Testis (tissue), 3 donors: ENCODE results near the gene ZNF45. TPM values are rescaled to one million over a fixed set of nuclear protein-coding genes. Genes with fewer than 3 reads are reported as not detected.

Experiments used
- DNase-seq: peaks from one replicate; pipeline ENCODE4 v3.0.0-alpha.2; 2019
- H3K27ac ChIP-seq, 2 donors: fragments of 200-600 bp; sonication (generic); one replicate each; pipeline ENCODE4 v1.5.1; 2019
- H3K27me3 ChIP-seq: fragments of 200-600 bp; sonication (generic); one replicate; pipeline ENCODE4 v1.5.1; 2019
- H3K36me3 ChIP-seq: fragments of 200-600 bp; sonication (generic); one replicate; pipeline ENCODE4 v1.5.1; 2017; ENCODE audit warnings: low read depth; ENCODE audit errors: missing control alignments
- H3K4me1 ChIP-seq: fragments of 200-600 bp; sonication (generic); one replicate; pipeline ENCODE4 v1.5.1; 2019
- H3K4me3 ChIP-seq, 2 donors: fragments of 200-600 bp; sonication (generic); one replicate each; pipeline ENCODE4 v1.5.1; 2017 to 2019
- H3K9me3 ChIP-seq: fragments of 200-600 bp; sonication (generic); one replicate; pipeline ENCODE4 v1.5.1; 2017
- CTCF ChIP-seq, 3 experiments: fragments of 450-650 bp in 2 of 3; fragments of 200-600 bp in 1 of 3; sonication (generic) in 1 of 3; IDR thresholded peaks; one replicate each; pipeline ENCODE4 v1.5.1; 2016 to 2019; ENCODE audit warnings: antibody characterized with exemption in 3 of 3, mild to moderate bottlenecking in 2 of 3, moderate library complexity in 1 of 3
- POLR2A ChIP-seq: fragments of 450-650 bp; IDR thresholded peaks from one replicate; pipeline ENCODE4 v1.6.1; 2017; ENCODE audit warnings: antibody characterized with exemption, mild to moderate bottlenecking, moderate library complexity
- WGBS, 2 donors: methylation state at CpG; one replicate each; pipeline ENCODE4 v1.1.5; 2018; 5-methylcytosine and 5-hydroxymethylcytosine counted together
- intact Hi-C: fragments of 100-400 bp; cut with DNase I; formaldehyde crosslinking; loops from one replicate; pipeline ENCODE4 v1.15.1; 2023; ENCODE audit warnings: low total_unique reads
- polyA plus RNA-seq: library from polyadenylated mRNA; stranded (reverse); fragments of 350-450 nt; fragmentation: Illumina TruSeq; extraction: RNeasy Lipid Tissue Mini Kit (QIAGEN cat#74804); gene quantifications from one replicate; pipeline ENCODE4 v1.2.3, GENCODE V29; 2014; ENCODE audit warnings: low read depth, low replicate concordance; ENCODE audit not compliant: insufficient read depth
- total RNA-seq, 2 donors: library from RNA; depleted of rRNA; stranded (reverse); fragments of >200 nt; gene quantifications; one replicate each; pipeline ENCODE4 v1.2.3, GENCODE V29; 2016

ZNF45 gene
- total and polyA plus RNA-seq, 3 donors from 2014 or later = 9.4 to 10.7 (median 10.5) TPM

DNA sequence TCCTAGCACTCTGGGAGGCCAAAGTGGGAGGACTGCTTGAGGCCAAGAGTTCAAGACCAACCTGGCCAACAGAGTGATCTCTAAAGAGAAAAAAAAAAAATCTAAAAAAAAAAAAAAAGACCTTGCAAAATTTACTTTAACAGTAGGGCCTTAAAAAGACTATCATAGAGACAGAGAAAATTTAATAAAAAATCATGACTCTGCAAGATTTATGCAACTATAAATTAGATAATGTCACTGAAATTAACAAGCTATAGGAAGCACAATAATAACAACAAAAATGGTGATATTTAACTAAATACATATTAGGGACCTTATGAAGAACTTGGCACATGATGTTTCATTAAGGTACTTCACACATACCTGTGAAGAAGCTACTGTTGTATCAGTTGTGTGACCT is 11.2 kb downstream of the ZNF45 start:
- no peak for TF ChIP-seq CTCF (IDR thresholded peaks at IDR 0.05)
- TF ChIP-seq POLR2A = no peak
- Histone ChIP-seq H3K36me3 (no peaks in the 10 kb centered on the region), H3K4me3 (no peak overlapping the region), H3K27me3 (no peaks in the 10 kb centered on the region), H3K27ac (no peak overlapping the region), H3K4me1 (no peaks in the 10 kb centered on the region), H3K9me3 (no peaks in the 10 kb centered on the region)
- intact Hi-C loops = no loop called here
- DNase-seq = no peak

GRCh38 chr19:43914051-43914450 is 21.0 kb downstream of the ZNF45 start:
- 83 to 97% methylated on average over 3 of the region's 3 CpGs for WGBS, 2 donors
- no peaks in the 10 kb centered on the region for H3K9me3 ChIP-seq
- no peaks in the 10 kb centered on the region for H3K4me1 ChIP-seq
- H3K27me3 ChIP-seq = no peaks in the 10 kb centered on the region
- no peak overlapping the region for H3K4me3 ChIP-seq
- no peak overlapping the region for H3K27ac ChIP-seq
- H3K36me3 ChIP-seq = no peaks in the 10 kb centered on the region
- intact Hi-C loops = no loop called here
- TF ChIP-seq CTCF (IDR thresholded peaks at IDR 0.05) (no peak), POLR2A (no peak)
- DNase-seq = no peak

DNA sequence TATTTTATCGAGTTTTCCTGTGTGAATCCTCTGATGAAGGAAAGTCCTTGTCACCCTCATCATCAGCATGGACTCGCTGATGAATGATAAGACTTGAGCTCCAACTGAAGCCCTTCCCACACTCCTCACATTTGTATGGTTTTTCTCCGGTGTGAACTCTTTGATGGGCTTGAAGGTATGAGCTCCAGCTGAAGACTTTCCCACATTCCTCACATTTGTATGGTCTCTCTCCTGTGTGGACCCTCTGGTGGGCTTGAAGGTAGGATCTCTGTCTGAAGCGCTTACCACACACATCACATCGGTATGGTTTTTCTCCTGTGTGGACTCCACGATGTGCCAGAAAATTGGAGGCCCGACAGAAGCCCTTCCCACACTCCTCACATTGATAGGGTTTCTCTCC is 21.7 kb downstream of the ZNF45 start:
- H3K36me3 ChIP-seq = no peaks in the 10 kb centered on the region
- intact Hi-C loops = no loop called here
- TF ChIP-seq POLR2A = no peak
- no peak for TF ChIP-seq CTCF (IDR thresholded peaks at IDR 0.05)
- no peaks in the 10 kb centered on the region for H3K27me3 ChIP-seq
- no peaks in the 10 kb centered on the region for H3K4me1 ChIP-seq
- DNase-seq = no peak
- H3K4me3 ChIP-seq = no peak overlapping the region
- WGBS, 2 donors = 93 to 97% methylated on average over 7 of the region's 7 CpGs
- H3K9me3 ChIP-seq = no peaks in the 10 kb centered on the region
- H3K27ac ChIP-seq = no peak overlapping the region

DNA sequence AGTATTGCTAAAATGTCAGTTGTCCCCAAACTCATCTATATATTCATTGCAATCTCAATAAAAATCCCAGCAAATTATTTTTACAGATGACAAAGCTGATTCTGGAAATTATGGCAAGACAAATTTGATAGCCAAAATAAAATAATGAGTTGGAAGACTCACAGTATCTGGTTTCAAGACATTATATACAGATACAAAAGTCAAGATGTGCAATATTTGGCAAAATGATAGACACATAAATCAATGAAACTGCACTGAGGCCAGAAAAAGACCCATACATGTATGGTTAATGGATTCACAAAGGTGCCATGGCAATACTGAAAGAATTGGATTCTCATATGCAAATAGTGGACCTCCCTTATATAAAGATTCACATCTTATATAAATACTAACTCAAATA is 24.2 kb downstream of the ZNF45 start:
- H3K27me3 ChIP-seq = no peaks in the 10 kb centered on the region
- no peak overlapping the region for H3K4me3 ChIP-seq
- intact Hi-C loops = no loop called here
- no peak overlapping the region for H3K27ac ChIP-seq
- DNase-seq = no peak
- no peak for TF ChIP-seq POLR2A
- no peak for TF ChIP-seq CTCF (IDR thresholded peaks at IDR 0.05)
- H3K9me3 ChIP-seq = no peaks in the 10 kb centered on the region
- no peaks in the 10 kb centered on the region for H3K4me1 ChIP-seq
- H3K36me3 ChIP-seq = no peaks in the 10 kb centered on the region

- TF ChIP-seq POLR2A = no peak
- Histone ChIP-seq H3K27me3 (no peaks in the 10 kb centered on the region), H3K9me3 (no peaks in the 10 kb centered on the region), H3K4me1 (no peaks in the 10 kb centered on the region), H3K4me3 (no peak overlapping the region), H3K27ac (no peak overlapping the region), H3K36me3 (no peaks in the 10 kb centered on the region)
- intact Hi-C loops = no loop called here
- 93 to 100% methylated on average over 1 of the region's 1 CpG for WGBS, 2 donors
- DNase-seq = no peak
Observed at GRCh38 chr19:43908659-43909058, 26.4 kb downstream of the ZNF45 start.
